Kidney (tissue), 14 donors: Measurements from ENCODE around the gene PTGDR. TPM values are rescaled to one million over a fixed set of nuclear protein-coding genes. Genes with fewer than 3 reads are reported as not detected.
A peak's percentile ranks its signal among the peaks of the same experiment; 100 is the strongest.

Source experiments
- DNase-seq, 5 donors: peaks; one replicate each; pipeline ENCODE4 v3.0.0-alpha.2; 2013 to 2020
- FAIRE-seq: peaks from 2 replicates; lab custom pipeline; 2012; peaks lifted over from hg19 to GRCh38; lab: Jason Lieb, UNC
- H3K27ac ChIP-seq, 2 donors: one replicate each; pipeline ENCODE4 v1.7.0; 2013; ENCODE audit warnings: low read depth in 2 of 2, low read length in 2 of 2, inconsistent platforms in 1 of 2
- H3K27me3 ChIP-seq: one replicate; pipeline ENCODE4 v1.7.1; 2013; ENCODE audit warnings: low read length, inconsistent platforms; ENCODE audit not compliant: control insufficient read depth, insufficient read depth
- H3K36me3 ChIP-seq, 3 donors: one replicate each; pipeline versions ENCODE4 v1.7.0 to v1.7.1; 2013; ENCODE audit warnings: low read length in 3 of 3, control low read depth in 1 of 3, inconsistent platforms in 1 of 3; ENCODE audit not compliant: insufficient read depth in 3 of 3, control insufficient read depth in 2 of 3
- H3K4me1 ChIP-seq, 3 donors: one replicate each; pipeline versions ENCODE4 v1.7.0 to v1.7.1; 2013; ENCODE audit warnings: low read length in 3 of 3, inconsistent platforms in 1 of 3, low read depth in 1 of 3; ENCODE audit not compliant: control insufficient read depth in 2 of 3, insufficient read depth in 2 of 3
- H3K4me3 ChIP-seq, 3 donors: one replicate each; pipeline versions ENCODE4 v1.7.0 to v1.8.1; 2013; ENCODE audit warnings: low read length in 3 of 3, control low read depth in 1 of 3, inconsistent platforms in 1 of 3
- H3K9ac ChIP-seq, 3 donors: one replicate each; pipeline versions ENCODE4 v1.7.0 to v1.7.1; 2013; ENCODE audit warnings: low read length in 3 of 3, control low read depth in 1 of 3, inconsistent platforms in 1 of 3
- H3K9me3 ChIP-seq, 3 donors: one replicate each; pipeline versions ENCODE4 v1.7.0 to v1.7.1; 2013; ENCODE audit warnings: low read length in 3 of 3, control low read depth in 1 of 3, inconsistent platforms in 1 of 3; ENCODE audit not compliant: control insufficient read depth in 2 of 3, insufficient read depth in 1 of 3
- intact Hi-C: fragments of 100-400 bp; cut with DNase I; formaldehyde crosslinking; loops from one replicate; pipeline ENCODE4 v1.11.1; 2022
- polyA plus RNA-seq: library from polyadenylated mRNA; stranded (reverse); fragments of 350-450 nt; fragmentation: Illumina TruSeq; extraction: RNeasy Lipid Tissue Mini Kit (QIAGEN cat#74804); gene quantifications from one replicate; pipeline ENCODE4 v1.2.3, GENCODE V29; 2014; ENCODE audit warnings: low read depth, low replicate concordance; ENCODE audit not compliant: insufficient read depth
- total RNA-seq: library from RNA; stranded (reverse); fragmentation: NEBNext Ultra II Directional; extraction: Animal tissue kit (Norgen Biotek cat#: 25700); gene quantifications from one replicate; pipeline ENCODE4 v1.2.1, GENCODE V29; 2021
- TF ChIP-seq, protein P1 (sequence below): IDR thresholded peaks from 3 replicates; pipeline ENCODE4 v1.5.1; 2012; ENCODE audit warnings: mild to moderate bottlenecking, moderate library complexity, borderline replicate concordance; ENCODE audit not compliant: insufficient read depth; ENCODE audit errors: extremely low read depth
- donor health status: control.
- donor health status: control.
- donor health status: control.
- donor health status: control.
- donor health status: control.
- donor health status: DM: yes; HTN: yes; CAD: no.
- donor health status: Normal renal cell carcinoma (clear cell type).

Gene PTGDR
- total and polyA plus RNA-seq, 2 donors from 2014 or later, result 0.22 to 3.1 TPM

DNA sequence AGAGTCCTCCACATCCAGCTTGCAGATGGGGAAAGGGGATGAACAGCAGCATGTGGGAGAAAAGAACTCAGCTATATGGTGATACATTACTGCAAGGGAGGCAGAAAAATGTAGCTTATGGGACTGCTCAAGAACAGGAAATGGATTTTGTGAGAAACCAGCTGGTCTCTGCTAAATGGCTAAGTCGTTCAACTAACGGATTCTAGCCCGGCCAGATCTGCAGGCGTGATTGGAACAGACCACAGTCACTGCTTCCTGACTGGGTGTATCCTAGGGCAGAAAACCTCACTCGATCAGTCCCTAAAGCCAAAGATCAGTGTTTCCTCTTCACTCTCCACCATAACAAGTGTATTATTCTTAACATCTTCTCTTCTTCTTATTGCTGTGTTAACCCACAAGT is 8.1 kb upstream of the PTGDR start:
- H3K27me3 ChIP-seq, result no peaks in the 10 kb centered on the region
- DNase-seq, result peak in 2 of 5 donors; percentile 31 to 80
- no peak overlapping the region for H3K9ac ChIP-seq
- no peak overlapping the region for H3K4me3 ChIP-seq
- H3K9me3 ChIP-seq, result no peaks in the 10 kb centered on the region
- H3K27ac ChIP-seq, result no peak overlapping the region
- no peaks in the 10 kb centered on the region for H3K4me1 ChIP-seq
- TF ChIP-seq, protein P1, sequence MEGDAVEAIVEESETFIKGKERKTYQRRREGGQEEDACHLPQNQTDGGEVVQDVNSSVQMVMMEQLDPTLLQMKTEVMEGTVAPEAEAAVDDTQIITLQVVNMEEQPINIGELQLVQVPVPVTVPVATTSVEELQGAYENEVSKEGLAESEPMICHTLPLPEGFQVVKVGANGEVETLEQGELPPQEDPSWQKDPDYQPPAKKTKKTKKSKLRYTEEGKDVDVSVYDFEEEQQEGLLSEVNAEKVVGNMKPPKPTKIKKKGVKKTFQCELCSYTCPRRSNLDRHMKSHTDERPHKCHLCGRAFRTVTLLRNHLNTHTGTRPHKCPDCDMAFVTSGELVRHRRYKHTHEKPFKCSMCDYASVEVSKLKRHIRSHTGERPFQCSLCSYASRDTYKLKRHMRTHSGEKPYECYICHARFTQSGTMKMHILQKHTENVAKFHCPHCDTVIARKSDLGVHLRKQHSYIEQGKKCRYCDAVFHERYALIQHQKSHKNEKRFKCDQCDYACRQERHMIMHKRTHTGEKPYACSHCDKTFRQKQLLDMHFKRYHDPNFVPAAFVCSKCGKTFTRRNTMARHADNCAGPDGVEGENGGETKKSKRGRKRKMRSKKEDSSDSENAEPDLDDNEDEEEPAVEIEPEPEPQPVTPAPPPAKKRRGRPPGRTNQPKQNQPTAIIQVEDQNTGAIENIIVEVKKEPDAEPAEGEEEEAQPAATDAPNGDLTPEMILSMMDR, result no peak
- FAIRE-seq, result no peak
- H3K36me3 ChIP-seq, result no peaks in the 10 kb centered on the region
- intact Hi-C loops, result no loop called here

DNA sequence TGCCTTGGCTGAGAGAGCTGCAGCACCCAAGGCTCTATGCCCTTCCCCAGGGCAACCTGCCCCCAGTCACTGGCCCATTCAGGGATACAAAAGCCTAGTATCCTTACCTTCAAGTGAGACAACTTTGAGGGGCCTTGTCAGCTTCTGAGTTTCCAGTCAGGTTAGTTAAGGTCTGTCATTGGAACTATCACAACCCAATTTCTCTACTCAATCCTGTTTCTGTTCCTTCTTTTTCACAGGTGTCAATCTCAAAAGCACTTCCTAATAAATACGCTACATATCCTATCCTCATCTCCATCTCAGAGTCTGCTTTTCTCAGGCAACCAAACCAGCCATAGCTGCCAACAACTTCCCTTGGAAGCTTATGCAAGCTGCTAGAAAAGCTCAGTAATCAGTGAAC is 4.9 kb upstream of the PTGDR start:
- FAIRE-seq (no peak), DNase-seq (no peak)
- Histone ChIP-seq H3K27ac (no peak overlapping the region), H3K36me3 (no peaks in the 10 kb centered on the region), H3K9me3 (no peaks in the 10 kb centered on the region), H3K9ac (no peak overlapping the region), H3K4me3 (no peak overlapping the region), H3K27me3 (peaks cover 4% of the 10 kb centered on the region), H3K4me1 (no peaks in the 10 kb centered on the region)
- intact Hi-C loops, result no loop called here
- TF ChIP-seq, protein P1, result no peak

DNA sequence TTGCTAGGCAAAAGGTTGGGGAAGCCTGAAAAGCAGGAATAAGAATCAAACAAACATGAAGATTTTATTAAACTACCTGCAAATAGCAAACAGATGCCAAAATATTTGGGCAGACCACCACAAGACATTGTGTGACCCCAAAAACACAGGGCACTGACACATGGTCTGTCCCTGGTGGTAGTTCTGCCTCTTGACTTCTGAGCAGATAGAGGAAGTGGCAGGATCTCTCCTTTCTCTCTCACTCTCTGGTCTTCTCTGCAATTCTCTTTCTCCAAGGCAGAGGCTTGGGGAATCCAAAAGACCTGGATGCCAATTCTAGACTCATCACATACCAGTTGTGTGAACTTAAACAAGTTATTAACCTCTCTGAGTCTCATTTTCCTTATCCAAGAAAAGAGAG is 4.3 kb upstream of the PTGDR start:
- no peak overlapping the region for H3K27ac ChIP-seq
- intact Hi-C loops, result no loop called here
- H3K4me1 ChIP-seq, result no peaks in the 10 kb centered on the region
- no peak overlapping the region for H3K9ac ChIP-seq
- no peaks in the 10 kb centered on the region for H3K36me3 ChIP-seq
- H3K9me3 ChIP-seq, result no peaks in the 10 kb centered on the region
- TF ChIP-seq, protein P1, result no peak
- FAIRE-seq (no peak), DNase-seq (no peak)
- peaks cover 4% of the 10 kb centered on the region for H3K27me3 ChIP-seq
- no peak overlapping the region for H3K4me3 ChIP-seq

DNA sequence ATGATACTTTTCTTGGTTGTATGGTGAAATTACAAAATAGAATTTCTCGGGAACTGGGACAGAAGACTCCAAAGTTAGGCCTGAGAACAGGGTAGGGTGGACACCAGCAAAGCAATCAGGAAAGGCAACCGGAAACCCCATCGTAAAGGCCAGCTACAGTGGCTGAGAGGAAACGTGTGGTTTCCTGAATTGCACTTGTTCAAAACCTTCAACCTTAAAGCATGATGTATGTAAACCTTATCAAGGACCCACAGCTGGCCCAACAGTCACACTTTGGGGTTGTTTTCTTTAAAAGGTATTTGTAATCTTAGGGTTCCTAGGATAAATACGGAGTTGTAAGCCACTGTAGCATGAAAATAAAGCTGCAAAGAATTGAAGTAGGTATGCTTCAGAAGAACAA is 2.2 kb upstream of the PTGDR start:
- H3K27me3 ChIP-seq, result peaks cover 11% of the 10 kb centered on the region
- no peaks in the 10 kb centered on the region for H3K4me1 ChIP-seq
- no peaks in the 10 kb centered on the region for H3K36me3 ChIP-seq
- DNase-seq (no peak), FAIRE-seq (no peak)
- H3K27ac ChIP-seq, result no peak overlapping the region
- H3K9me3 ChIP-seq, result no peaks in the 10 kb centered on the region
- H3K4me3 ChIP-seq, result no peak overlapping the region
- intact Hi-C loops, result no loop called here
- TF ChIP-seq, protein P1, result no peak
- no peak overlapping the region for H3K9ac ChIP-seq
